Measurements from ENCODE around the gene SCARB1. TPM values are rescaled to one million over a fixed set of nuclear protein-coding genes. Genes with fewer than 3 reads are reported as not detected.

Gene SCARB1
- total RNA-seq, 1 experiment from 2014 or later, result 31.3 TPM

- Histone ChIP-seq H2AK5ac (ENCODE audit: insufficient read length, low read length) (no peak overlapping the region), H2BK120ac (ENCODE audit: low read depth, low read length, poor library complexity, severe bottlenecking) (no peak overlapping the region), H4K5ac (ENCODE audit: insufficient read length, low read depth, low read length) (no peak overlapping the region), H3T11ph (ENCODE audit: low read length) (no peak overlapping the region), H2AFZ (ENCODE audit: low read length) (no peak overlapping the region), H4K91ac (ENCODE audit: insufficient read length, low read depth, low read length) (no peak overlapping the region), H3K4ac (ENCODE audit: low read depth, low read length) (no peak overlapping the region), H3K9me3 (ENCODE audit: control insufficient read depth, low read depth, low read length) (no peaks in the 10 kb centered on the region), H2BK12ac (ENCODE audit: insufficient read length, low read depth, low read length) (no peak overlapping the region), H3K14ac (ENCODE audit: insufficient read depth, low read length) (no peak overlapping the region), H3K79me2 (ENCODE audit: insufficient read depth, low read length) (no peaks in the 10 kb centered on the region), H3K79me1 (ENCODE audit: insufficient read depth, low read depth, low read length, poor library complexity, severe bottlenecking) (no peaks in the 10 kb centered on the region), H3K27me3 (ENCODE audit: insufficient read depth, low read length) (no peaks in the 10 kb centered on the region), H2BK15ac (ENCODE audit: low read depth, low read length) (no peak overlapping the region), H4K20me1 (ENCODE audit: control insufficient read depth, insufficient read depth, insufficient read length) (no peaks in the 10 kb centered on the region), H3K4me2 (ENCODE audit: insufficient read depth, insufficient read length, low read length) (no peak overlapping the region), H3K9ac (ENCODE audit: extremely low read depth, insufficient read length, low read length) (no peak overlapping the region), H3K27ac (ENCODE audit: insufficient read length, low read depth, low read length) (no peak overlapping the region), H3K56ac (ENCODE audit: insufficient read length, low read depth, low read length) (no peak overlapping the region), H3K23ac (ENCODE audit: insufficient read length, low read depth, low read length) (no peak overlapping the region), H2BK20ac (ENCODE audit: low read depth, low read length, poor library complexity, severe bottlenecking) (no peak overlapping the region), H4K8ac (replicated peaks; ENCODE audit: insufficient read length, low read depth, low read length) (no peak overlapping the region), H3K18ac (ENCODE audit: insufficient read length, low read depth, low read length) (no peak overlapping the region), H3K4me1 (ENCODE audit: insufficient read depth, low read length) (no peaks in the 10 kb centered on the region; the same call in 1 of the 2 replicates), H2BK5ac (ENCODE audit: insufficient read length, low read length) (no peak overlapping the region), H3K23me2 (ENCODE audit: insufficient read length, low read depth, low read length, poor library complexity, severe bottlenecking) (no peaks in the 10 kb centered on the region)
- DNase-seq, result no peak
- Mint-ChIP-seq H3K36me3 (ENCODE audit: insufficient read depth in 1 of 3, low read depth in 3 of 3) (peaks cover 0 to 4% (median 3%) of the 10 kb centered on the region in 3 experiments; a peak in 3 of 7 replicates), H3K9me3 (peaks cover 6% of the 10 kb centered on the region in 2 experiments; a peak in 4 of 5 replicates), H3K27ac (no peak overlapping the region; a peak in 1 of 7 replicates), H3K27me3 (ENCODE audit: low read depth) (peaks cover 26% of the 10 kb centered on the region), H3K4me3 (no peak overlapping the region), H3K4me1 (peaks cover 18 to 28% of the 10 kb centered on the region in 2 experiments)
- no CpG with 5 or more reads among the region's 5 CpGs for WGBS (ENCODE audit: extremely low coverage, insufficient read length, low lambda C conversion rate)
- no peak for TF ChIP-seq CTCF (conservative IDR thresholded peaks at IDR 0.05)
These were observed 92.9 kb downstream of the SCARB1 start for GRCh38 chr12:124770728-124771127.
